Fibroblast of lung (primary cell): Measurements from ENCODE around the gene P2RX1. TPM values are rescaled to one million over a fixed set of nuclear protein-coding genes. Genes with fewer than 3 reads are reported as not detected.

Experiments
- DNase-seq, 2 donors: peaks; one replicate each; pipeline versions ENCODE4 v3.0.0 to v3.0.0-alpha.2; 2010; ENCODE audit warnings: low read depth in 2 of 2
- H2AFZ ChIP-seq: 2 replicates; pipeline ENCODE4 v1.5.1; 2012; ENCODE audit warnings: low read length, control low read depth, inconsistent platforms
- H3K27ac ChIP-seq: 2 replicates; pipeline ENCODE4 v1.5.1; 2011; ENCODE audit warnings: low read length, control low read depth; ENCODE audit not compliant: insufficient read depth
- H3K27me3 ChIP-seq: 2 replicates; pipeline ENCODE4 v1.5.1; 2011; ENCODE audit warnings: mild to moderate bottlenecking, low read length; ENCODE audit not compliant: control insufficient read depth, insufficient read depth
- H3K36me3 ChIP-seq: 2 replicates; pipeline ENCODE4 v1.5.1; 2011; ENCODE audit warnings: low read length; ENCODE audit not compliant: control insufficient read depth, insufficient read depth
- H3K4me1 ChIP-seq: 2 replicates; pipeline ENCODE4 v1.5.1; 2011; ENCODE audit warnings: low read length; ENCODE audit not compliant: control insufficient read depth, insufficient read depth; ENCODE audit errors: extremely low read depth
- H3K4me2 ChIP-seq: 2 replicates; pipeline ENCODE4 v1.5.1; 2011; ENCODE audit warnings: low read length, control low read depth; ENCODE audit not compliant: insufficient read depth; ENCODE audit errors: extremely low read depth
- H3K4me3 ChIP-seq, 4 experiments: fragments of 200-600 bp in 1 of 4; sonication (generic) in 1 of 4; replicated peaks in 1 of 4; 2 replicates each; pipeline ENCODE4 v1.5.1; 2011 to 2016; ENCODE audit warnings: low read length in 4 of 4, low read depth in 3 of 4, mild to moderate bottlenecking in 3 of 4, control low read depth in 2 of 4, inconsistent platforms in 1 of 4, mixed read lengths in 1 of 4; ENCODE audit not compliant: insufficient read depth in 1 of 4; ENCODE audit errors: control extremely low read depth in 1 of 4
- H3K79me2 ChIP-seq: 2 replicates; pipeline ENCODE4 v1.5.1; 2012; ENCODE audit warnings: mild to moderate bottlenecking, low read length, inconsistent platforms; ENCODE audit not compliant: control insufficient read depth, insufficient read depth
- H3K9ac ChIP-seq: 2 replicates; pipeline ENCODE4 v1.5.1; 2011; ENCODE audit warnings: mild to moderate bottlenecking, low read length, control low read depth; ENCODE audit not compliant: insufficient read depth
- H3K9me3 ChIP-seq: 2 replicates; pipeline ENCODE4 v1.5.1; 2012; ENCODE audit warnings: low read depth, low read length; ENCODE audit not compliant: control insufficient read depth, insufficient read depth
- H4K20me1 ChIP-seq: 2 replicates; pipeline ENCODE4 v1.5.1; 2011; ENCODE audit warnings: low read length; ENCODE audit not compliant: control insufficient read depth, insufficient read depth; ENCODE audit errors: extremely low read depth
- EZH2 ChIP-seq: IDR thresholded peaks from 2 replicates; pipeline ENCODE4 v1.5.1; 2012; ENCODE audit warnings: low read length, control low read depth, mild to moderate bottlenecking; ENCODE audit errors: missing control alignments
- polyA plus RNA-seq, 2 donors: library from polyadenylated mRNA; depleted of rRNA in 1 of 2; stranded (reverse) in 1 of 2; unstranded in 1 of 2; fragments of >200 nt; gene quantifications; 2 replicates each; pipeline ENCODE4 v1.2.1, GENCODE V29; 2011 to 2012; ENCODE audit warnings: missing spikeins in 1 of 2
- total RNA-seq: library from RNA; depleted of rRNA; stranded (reverse); fragments of >200 nt; gene quantifications from 2 replicates; pipeline ENCODE4 v1.2.1, GENCODE V29; 2014
- TF ChIP-seq, protein P1 (sequence below), 2 donors: IDR thresholded peaks in 1 of 2; conservative IDR thresholded peaks in 1 of 2; 1 replicate in 1 of 2; 2 replicates in 1 of 2; pipeline ENCODE4 v1.5.1; 2011 to 2012; ENCODE audit warnings: low read length in 2 of 2, control low read depth in 1 of 2, inconsistent platforms in 1 of 2, low read depth in 1 of 2, mild to moderate bottlenecking in 1 of 2

P2RX1 gene
- total and polyA plus RNA-seq, 2 donors (not counting 1 experiment from before 2014, with no cell fraction given) = under 0.01 TPM; not detected in 1

DNA sequence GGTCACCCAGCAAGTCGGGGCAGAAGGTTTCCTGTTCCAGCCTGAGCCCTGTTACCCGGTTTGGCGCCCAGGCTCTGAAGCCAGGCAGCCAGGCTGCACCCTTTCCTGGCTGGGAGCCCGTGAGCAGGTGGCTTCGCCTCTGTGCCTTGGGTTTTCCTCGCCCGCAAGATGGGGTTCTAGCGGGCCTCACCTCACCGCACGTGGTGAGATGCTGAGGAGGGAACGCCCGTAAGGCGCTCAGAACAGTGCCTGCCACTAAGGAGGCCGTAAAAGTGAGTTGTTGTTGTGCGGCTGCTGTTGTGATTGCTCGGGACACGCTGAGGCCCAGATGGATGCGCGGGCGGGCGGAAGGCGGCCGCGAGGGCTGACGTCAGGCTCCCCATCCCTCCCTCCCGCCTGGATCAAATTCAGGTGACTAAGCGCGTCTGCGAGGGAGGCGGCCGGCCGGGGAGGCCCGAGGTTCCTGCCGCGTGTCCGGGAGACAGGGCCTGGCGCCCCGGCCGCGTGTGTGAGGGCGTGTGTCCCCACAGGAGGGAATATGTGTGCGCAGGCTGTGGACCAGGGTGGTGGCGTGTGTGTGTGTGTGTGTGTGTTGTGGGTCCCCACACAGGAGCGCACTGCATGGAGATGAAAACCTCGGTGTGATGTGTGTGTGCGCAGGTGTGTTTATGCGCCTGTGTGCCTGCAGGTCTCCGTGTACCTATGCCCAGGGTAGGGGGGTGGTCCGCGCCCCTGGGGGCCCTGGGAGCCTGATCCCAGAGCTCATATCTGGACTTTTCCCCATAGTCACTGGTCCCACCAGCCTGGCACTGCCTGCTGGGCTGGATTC lies 27.7 kb downstream of the P2RX1 start:
- no peaks in the 10 kb centered on the region for H4K20me1 ChIP-seq
- TF ChIP-seq, protein P1, sequence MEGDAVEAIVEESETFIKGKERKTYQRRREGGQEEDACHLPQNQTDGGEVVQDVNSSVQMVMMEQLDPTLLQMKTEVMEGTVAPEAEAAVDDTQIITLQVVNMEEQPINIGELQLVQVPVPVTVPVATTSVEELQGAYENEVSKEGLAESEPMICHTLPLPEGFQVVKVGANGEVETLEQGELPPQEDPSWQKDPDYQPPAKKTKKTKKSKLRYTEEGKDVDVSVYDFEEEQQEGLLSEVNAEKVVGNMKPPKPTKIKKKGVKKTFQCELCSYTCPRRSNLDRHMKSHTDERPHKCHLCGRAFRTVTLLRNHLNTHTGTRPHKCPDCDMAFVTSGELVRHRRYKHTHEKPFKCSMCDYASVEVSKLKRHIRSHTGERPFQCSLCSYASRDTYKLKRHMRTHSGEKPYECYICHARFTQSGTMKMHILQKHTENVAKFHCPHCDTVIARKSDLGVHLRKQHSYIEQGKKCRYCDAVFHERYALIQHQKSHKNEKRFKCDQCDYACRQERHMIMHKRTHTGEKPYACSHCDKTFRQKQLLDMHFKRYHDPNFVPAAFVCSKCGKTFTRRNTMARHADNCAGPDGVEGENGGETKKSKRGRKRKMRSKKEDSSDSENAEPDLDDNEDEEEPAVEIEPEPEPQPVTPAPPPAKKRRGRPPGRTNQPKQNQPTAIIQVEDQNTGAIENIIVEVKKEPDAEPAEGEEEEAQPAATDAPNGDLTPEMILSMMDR (conservative IDR thresholded peaks at IDR 0.05 in 1 of 2, IDR thresholded peaks at IDR 0.05 in 1 of 2; ENCODE audit: low read depth in 1 of 2, low read length in 2 of 2) = no peak
- TF ChIP-seq EZH2 = no peak

DNA sequence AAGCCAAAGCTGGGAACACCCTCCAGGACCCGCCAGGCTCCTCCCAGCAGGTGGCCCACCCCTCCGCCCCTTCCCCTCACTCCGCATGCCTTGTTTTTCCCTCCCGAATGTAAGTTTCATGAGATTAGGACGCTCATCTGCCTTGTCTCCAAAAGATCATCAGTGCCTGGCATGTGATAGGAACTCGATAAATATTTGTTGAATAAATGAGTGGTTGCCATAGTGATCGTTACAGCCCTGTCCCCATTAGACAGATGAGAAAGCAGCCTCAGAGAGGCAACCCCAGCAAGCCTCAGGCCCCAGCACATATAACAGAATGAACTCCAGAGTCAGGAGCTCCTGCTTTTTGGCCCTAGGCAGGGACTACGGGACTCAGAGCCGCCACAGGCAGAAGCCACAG lies 28.5 kb downstream of the P2RX1 start:
- Histone ChIP-seq H3K9ac (no peak overlapping the region), H3K79me2 (no peaks in the 10 kb centered on the region), H3K4me2 (no peak overlapping the region), H3K4me3 (no peak overlapping the region), H2AFZ (no peak overlapping the region), H4K20me1 (no peaks in the 10 kb centered on the region), H3K27ac (peak overlapping the region; percentile 39), H3K36me3 (no peaks in the 10 kb centered on the region), H3K9me3 (no peaks in the 10 kb centered on the region), H3K4me1 (peaks cover 5% of the 10 kb centered on the region), H3K27me3 (no peaks in the 10 kb centered on the region)
- TF ChIP-seq, protein P1 (conservative IDR thresholded peaks at IDR 0.05 in 1 of 2, IDR thresholded peaks at IDR 0.05 in 1 of 2; ENCODE audit: low read depth in 1 of 2, low read length in 2 of 2) = no peak
- no peak for TF ChIP-seq EZH2
- no peak for DNase-seq

More for the DNA sequence above, 27.7 kb downstream of the P2RX1 start:
- DNase-seq = peak; percentile 81 to 94
- Histone ChIP-seq H3K9me3 (no peaks in the 10 kb centered on the region), H3K9ac (no peak overlapping the region), H3K4me1 (peaks cover 5% of the 10 kb centered on the region), H3K79me2 (no peaks in the 10 kb centered on the region), H2AFZ (no peak overlapping the region), H3K27ac (peak overlapping the region; percentile 43), H3K4me2 (no peak overlapping the region), H3K36me3 (no peaks in the 10 kb centered on the region), H3K27me3 (no peaks in the 10 kb centered on the region), H3K4me3 (no peak overlapping the region)

DNA sequence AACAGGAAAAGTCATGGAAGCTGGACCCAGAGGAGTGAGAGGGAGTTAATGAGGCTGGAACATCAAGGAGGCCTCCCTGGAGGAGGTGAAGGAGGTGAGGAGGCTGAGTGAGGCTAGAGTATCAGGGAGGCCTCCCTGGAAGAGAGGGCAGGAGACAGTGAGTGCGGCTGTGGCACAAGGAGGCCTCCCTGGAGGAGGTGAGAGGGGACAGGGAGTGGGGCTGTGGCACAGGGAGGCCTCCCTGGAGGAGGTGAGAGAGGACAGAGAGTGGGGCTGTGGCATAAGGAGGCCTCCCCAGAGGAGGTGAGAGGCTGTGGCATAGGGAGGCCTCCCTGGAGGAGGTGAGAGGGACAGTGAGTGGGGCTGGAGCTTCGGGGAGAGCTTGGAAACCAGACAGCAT lies 28.9 kb downstream of the P2RX1 start:
- no peaks in the 10 kb centered on the region for H3K79me2 ChIP-seq
- DNase-seq = no peak
- TF ChIP-seq, protein P1 (conservative IDR thresholded peaks at IDR 0.05 in 1 of 2, IDR thresholded peaks at IDR 0.05 in 1 of 2; ENCODE audit: low read depth in 1 of 2, low read length in 2 of 2) = no peak
- no peak for TF ChIP-seq EZH2
- no peaks in the 10 kb centered on the region for H3K27me3 ChIP-seq
- no peaks in the 10 kb centered on the region for H3K9me3 ChIP-seq
- H2AFZ ChIP-seq = no peak overlapping the region
- peaks cover 5% of the 10 kb centered on the region for H3K4me1 ChIP-seq
- H3K27ac ChIP-seq = no peak overlapping the region
- no peaks in the 10 kb centered on the region for H3K36me3 ChIP-seq
- no peak overlapping the region for H3K4me3 ChIP-seq
- no peak overlapping the region for H3K4me2 ChIP-seq
- H4K20me1 ChIP-seq = no peaks in the 10 kb centered on the region
- H3K9ac ChIP-seq = no peak overlapping the region
